Measurements from ENCODE around the gene MYO5B.
"Not testable (repeated sequence)": the region's sequence is repeated elsewhere in the genome, so short reads cannot be mapped to it uniquely, and the experiment has no call there.

MYO5B gene

GRCh38 chr18:50096766-50097435 lies 98.0 kb downstream of the MYO5B start:
- no peak for DNase-seq

GRCh38 chr18:50094786-50095185 lies 100.2 kb downstream of the MYO5B start:
- DNase-seq: not testable (repeated sequence)

GRCh38 chr18:50094221-50094773 lies 100.7 kb downstream of the MYO5B start:
- no peak for DNase-seq

GRCh38 chr18:50093366-50094064 lies 101.4 kb downstream of the MYO5B start:
- no peak for DNase-seq

- no peak for DNase-seq
These were observed 102.6 kb downstream of the MYO5B start for GRCh38 chr18:50092245-50092805.

GRCh38 chr18:50091509-50092244 lies 103.3 kb downstream of the MYO5B start:
- no peak for DNase-seq

- DNase-seq: no peak
These were observed 104.3 kb downstream of the MYO5B start for GRCh38 chr18:50090370-50091312.

DNA sequence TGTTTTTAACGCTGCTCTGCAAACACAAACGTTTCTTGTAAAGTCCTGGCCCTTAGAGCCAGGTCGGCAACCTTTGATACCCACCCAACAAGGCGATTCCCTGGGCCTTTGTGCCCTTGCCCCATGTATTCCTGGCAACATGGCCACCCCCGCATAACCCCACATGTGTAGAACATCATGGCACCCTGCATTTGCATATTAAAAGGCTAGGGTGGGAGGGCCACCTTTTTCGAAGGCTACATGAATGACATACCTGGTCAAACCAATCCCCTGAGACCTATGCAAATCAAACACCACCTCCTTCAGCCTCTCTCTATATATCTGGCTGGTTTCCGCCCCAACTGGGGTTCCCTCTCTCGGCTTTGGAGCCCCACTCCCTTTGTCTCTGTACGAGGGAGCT lies 105.2 kb downstream of the MYO5B start:
- no peak for DNase-seq

DNA sequence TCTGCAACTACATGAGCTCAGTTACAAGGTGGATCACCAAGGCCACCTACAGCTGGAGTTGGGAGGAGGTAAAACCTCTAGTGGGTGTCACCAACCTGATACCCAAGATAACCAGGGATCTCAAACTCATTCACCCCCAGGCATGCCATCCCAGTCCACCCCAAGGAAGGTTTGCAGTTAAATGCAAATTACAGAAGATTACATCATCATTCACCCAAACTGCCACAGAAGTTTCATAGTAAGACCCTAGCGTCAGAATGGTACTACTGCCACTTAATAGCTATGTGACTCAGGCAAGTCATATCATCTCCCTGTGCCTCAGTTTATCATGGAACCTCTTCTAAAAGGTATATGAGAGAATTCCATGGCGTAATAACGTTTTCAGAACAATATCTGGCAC lies 111.2 kb downstream of the MYO5B start:
- DNase-seq: no peak

- no peak for DNase-seq
These were observed 113.9 kb downstream of the MYO5B start for GRCh38 chr18:50080932-50081560.

GRCh38 chr18:50080316-50080715 lies 114.6 kb downstream of the MYO5B start:
- DNase-seq: no peak

DNA sequence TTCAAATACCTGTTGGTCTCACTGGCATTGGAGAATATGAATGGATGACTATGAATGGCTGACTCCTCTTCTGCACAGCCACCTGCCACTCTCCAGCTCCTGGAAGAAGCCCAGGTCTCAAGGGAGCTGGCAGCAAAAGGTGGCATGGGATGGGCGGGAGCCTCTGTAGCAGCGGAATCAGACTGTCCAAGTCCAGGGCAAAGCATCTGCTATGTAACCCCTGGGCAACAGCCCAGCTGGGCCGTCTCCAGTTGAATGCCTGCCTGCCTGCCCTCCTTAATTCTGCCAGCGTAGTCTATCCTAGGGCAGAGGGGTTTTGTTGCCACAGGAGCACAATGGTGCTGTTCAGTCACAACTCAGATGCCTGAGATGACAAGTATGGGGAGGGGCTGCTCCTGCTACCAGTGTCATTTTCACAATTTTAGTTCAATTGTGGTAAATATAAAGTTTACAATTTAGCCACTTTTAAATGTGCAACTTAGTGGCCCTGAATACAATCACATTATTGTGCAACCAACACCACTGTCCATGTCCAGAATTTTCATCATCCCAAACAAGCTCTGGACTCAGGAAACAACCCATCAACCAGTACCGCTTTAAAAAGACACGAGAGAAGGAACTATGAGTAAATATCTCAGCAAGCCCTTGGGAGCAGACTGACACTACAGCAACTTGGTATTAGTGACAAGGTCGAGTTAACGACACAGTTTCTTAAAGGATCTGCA lies 115.2 kb downstream of the MYO5B start:
- DNase-seq: no peak

DNA sequence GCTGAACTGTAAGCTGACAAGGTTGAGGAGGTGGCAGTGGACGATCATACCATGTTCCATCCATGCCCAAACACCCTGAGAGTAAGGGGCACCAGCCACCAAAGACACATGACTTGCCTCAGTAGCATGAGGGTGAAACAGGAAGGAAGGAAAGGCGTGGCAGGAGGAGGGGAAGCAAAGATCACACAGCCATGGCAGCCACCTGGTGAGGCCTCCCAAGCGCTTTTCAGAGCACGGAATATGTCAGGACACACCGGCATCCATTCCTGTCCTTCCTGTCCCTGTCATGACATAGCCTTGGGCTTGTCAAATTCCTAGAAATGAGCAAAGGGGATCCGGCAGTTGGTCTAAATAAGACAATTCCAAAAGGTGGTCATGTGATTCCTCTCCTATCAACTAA lies 118.7 kb downstream of the MYO5B start:
- DNase-seq: no peak

GRCh38 chr18:50075772-50076171 lies 119.2 kb downstream of the MYO5B start:
- DNase-seq: no peak

GRCh38 chr18:50074404-50074803 lies 120.5 kb downstream of the MYO5B start:
- DNase-seq: no peak

DNA sequence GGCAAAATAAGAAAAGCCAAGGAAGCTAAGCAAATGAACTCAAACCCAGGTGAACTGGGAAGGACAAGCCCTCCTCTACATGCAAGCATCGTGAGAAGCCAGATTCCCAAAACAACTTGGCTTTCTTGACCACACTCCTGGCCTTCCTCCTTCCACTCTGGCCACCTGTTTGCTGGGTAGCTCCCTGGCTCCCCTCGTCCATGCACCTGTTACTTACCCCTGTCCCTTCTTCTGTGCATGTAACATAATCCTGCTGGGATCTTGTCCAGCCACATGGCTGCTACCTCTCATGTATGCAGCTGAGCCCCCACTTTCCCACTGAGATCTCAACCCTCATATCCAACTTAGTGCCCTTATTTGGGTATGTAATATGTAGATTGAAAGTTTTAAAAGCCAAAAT lies 121.6 kb downstream of the MYO5B start:
- DNase-seq: no peak

DNA sequence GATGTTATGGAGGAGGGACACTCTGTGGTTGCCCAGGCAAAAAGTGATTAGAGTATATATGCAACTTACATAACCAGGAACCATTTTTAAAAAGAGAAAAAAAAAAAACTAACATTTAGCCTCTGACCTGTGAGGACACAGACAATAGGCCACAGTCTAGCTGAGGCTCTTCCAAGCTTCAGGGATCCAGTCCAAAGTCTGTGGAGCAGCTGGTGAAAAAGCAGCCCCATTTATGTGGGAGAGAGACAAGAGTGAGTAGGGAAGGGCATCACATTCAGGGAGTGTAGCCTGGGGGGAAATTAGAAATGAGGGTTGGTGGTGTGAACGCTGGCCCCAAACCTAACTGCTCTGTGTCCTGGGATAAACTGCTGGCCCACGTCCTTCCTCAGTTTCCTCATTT lies 122.8 kb downstream of the MYO5B start:
- DNase-seq: no peak

- DNase-seq: no peak
These were observed 123.5 kb downstream of the MYO5B start for GRCh38 chr18:50071397-50071796.

DNA sequence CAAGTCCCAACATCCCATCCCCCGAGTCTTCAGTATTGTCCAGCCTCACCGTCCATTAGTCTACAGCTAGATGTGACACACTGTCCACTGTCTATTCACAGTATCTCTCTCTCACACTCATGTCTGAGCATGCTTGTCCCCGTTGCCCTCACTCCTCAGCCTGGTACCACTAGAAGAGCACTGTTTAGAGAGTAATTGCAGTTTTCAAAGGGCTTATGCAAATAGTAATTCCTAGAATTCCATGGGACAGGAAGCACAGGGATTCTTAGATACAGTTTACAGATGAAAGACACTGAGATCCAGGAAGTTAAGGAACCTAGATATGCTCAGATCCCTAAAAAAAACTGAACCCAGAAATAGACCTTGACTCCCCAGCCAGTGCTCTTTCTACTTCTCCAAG lies 125.5 kb downstream of the MYO5B start:
- no peak for DNase-seq

DNA sequence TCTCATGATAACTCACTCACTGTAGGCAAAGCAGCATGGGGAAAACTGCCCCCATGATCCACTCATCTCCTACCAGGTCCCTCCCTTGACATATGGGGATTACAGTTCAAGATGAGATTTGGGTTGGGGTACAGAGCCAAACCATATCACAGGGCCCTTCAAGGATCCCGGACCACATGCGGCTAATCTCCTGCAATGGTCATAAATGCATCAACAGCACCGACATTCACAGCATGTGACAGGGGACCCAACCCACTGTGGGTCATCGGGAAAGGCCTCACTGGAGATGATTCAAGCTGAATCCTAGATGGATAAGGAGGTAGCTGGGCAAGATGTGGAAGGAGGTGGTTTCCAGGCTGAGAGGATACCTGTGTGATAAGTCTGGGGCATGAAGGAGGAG lies 129.4 kb downstream of the MYO5B start:
- DNase-seq: no peak

DNA sequence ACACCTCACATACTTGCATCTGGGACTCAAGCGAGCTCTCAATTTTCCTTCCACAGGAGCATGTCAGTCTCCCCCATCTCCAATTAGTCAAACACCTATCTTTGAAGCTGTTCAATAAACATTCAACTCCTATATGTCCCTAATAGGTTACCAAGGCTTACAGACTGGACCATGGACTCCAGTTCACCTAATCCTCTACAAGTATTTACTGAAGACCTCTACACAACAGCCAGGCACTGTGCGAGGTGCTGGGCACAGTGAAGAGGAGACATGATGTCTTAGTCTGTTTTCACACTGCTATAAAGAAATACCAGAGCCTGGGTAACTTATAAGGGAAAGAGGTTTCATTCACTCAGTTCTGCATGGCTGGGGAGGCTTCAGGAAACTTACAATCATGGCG lies 129.9 kb downstream of the MYO5B start:
- DNase-seq: no peak
